Hepatocyte (in vitro differentiated cells): Measurements from ENCODE around the gene CSPG5. TPM values are rescaled to one million over a fixed set of nuclear protein-coding genes. Genes with fewer than 3 reads are reported as not detected.

ENCODE experiments used
- DNase-seq: peaks from one replicate; pipeline ENCODE4 v3.0.0-alpha.2; 2016; ENCODE audit warnings: low spot score
- H2AFZ ChIP-seq: fragments of 200-600 bp; sonication (generic); 2 replicates; pipeline ENCODE4 v1.6.0; 2016; ENCODE audit warnings: antibody characterized with exemption, mild to moderate bottlenecking
- H3K27ac ChIP-seq: fragments of 200-600 bp; sonication (generic); 2 replicates; pipeline ENCODE4 v1.5.1; 2016; ENCODE audit warnings: mild to moderate bottlenecking
- H3K27me3 ChIP-seq: fragments of 200-600 bp; sonication (generic); 2 replicates; pipeline ENCODE4 v1.6.1; 2016
- H3K36me3 ChIP-seq: fragments of 200-600 bp; sonication (generic); replicated peaks from 2 replicates; pipeline ENCODE4 v1.5.1; 2016; ENCODE audit warnings: low read depth; ENCODE audit not compliant: insufficient read depth
- H3K4me1 ChIP-seq: fragments of 200-600 bp; sonication (generic); 2 replicates; pipeline ENCODE4 v1.5.1; 2016; ENCODE audit warnings: mild to moderate bottlenecking, moderate library complexity; ENCODE audit not compliant: insufficient read depth
- H3K4me2 ChIP-seq: fragments of 200-600 bp; sonication (generic); 2 replicates; pipeline ENCODE4 v1.6.0; 2016
- H3K4me3 ChIP-seq: fragments of 200-600 bp; sonication (generic); 2 replicates; pipeline ENCODE4 v1.5.1; 2016; ENCODE audit warnings: mild to moderate bottlenecking
- H3K79me2 ChIP-seq: fragments of 200-600 bp; sonication (generic); 2 replicates; pipeline ENCODE4 v1.6.0; 2017; ENCODE audit warnings: mild to moderate bottlenecking
- H3K9me2 ChIP-seq: fragments of 200-600 bp; sonication (generic); replicated peaks from 2 replicates; pipeline ENCODE4 v1.6.0; 2017; ENCODE audit warnings: mild to moderate bottlenecking; ENCODE audit not compliant: insufficient read depth
- H3K9me3 ChIP-seq: fragments of 200-600 bp; sonication (generic); 2 replicates; pipeline ENCODE4 v1.5.1; 2016; ENCODE audit warnings: low read depth, mild to moderate bottlenecking
- H4K20me1 ChIP-seq: fragments of 200-600 bp; sonication (generic); 2 replicates; pipeline ENCODE4 v1.6.0; 2016; ENCODE audit warnings: mild to moderate bottlenecking; ENCODE audit not compliant: insufficient read depth, poor library complexity, severe bottlenecking
- CTCF ChIP-seq: fragments of 200-600 bp; sonication (generic); IDR thresholded peaks from 2 replicates; pipeline ENCODE4 v1.5.1; 2016; ENCODE audit warnings: antibody characterized with exemption, mild to moderate bottlenecking; ENCODE audit not compliant: poor library complexity
- EZH2 ChIP-seq: fragments of 200-600 bp; sonication (generic); IDR thresholded peaks from 2 replicates; pipeline ENCODE4 v1.6.1; 2016; ENCODE audit warnings: antibody characterized with exemption, mild to moderate bottlenecking, borderline replicate concordance
- EZH2phosphoT487 ChIP-seq: fragments of 200-600 bp; sonication (generic); IDR thresholded peaks from one replicate; pipeline ENCODE4 v1.6.1; 2018; ENCODE audit warnings: antibody characterized with exemption, mild to moderate bottlenecking, low read depth, moderate library complexity; ENCODE audit not compliant: unreplicated experiment, severe bottlenecking
- WGBS: methylation state at CpG from one replicate; pipeline ENCODE4 v1.1.6; 2016; ENCODE audit warnings: low lambda C conversion rate; ENCODE audit errors: missing lambda C conversion rate; 5-methylcytosine and 5-hydroxymethylcytosine counted together
- polyA plus RNA-seq: library from polyadenylated mRNA; unstranded; fragments of >200 nt; fragmentation: Nextera tagmentation; extraction: Ambion mirVana; gene quantifications from 2 replicates; pipeline ENCODE4 v1.2.1, GENCODE V29; 2016
- total RNA-seq: library from RNA; depleted of rRNA; stranded (reverse); fragments of >200 nt; gene quantifications from 2 replicates; pipeline ENCODE4 v1.2.3, GENCODE V29; 2014

Gene CSPG5
- total and polyA plus RNA-seq, 2 experiments from 2014 or later = 0.34 to 0.47 TPM

GRCh38 chr3:47580481-47580880 is 1.8 kb upstream of the CSPG5 start:
- H3K27me3 ChIP-seq = peaks cover 29% of the 10 kb centered on the region
- H3K4me1 ChIP-seq = peaks cover 5% of the 10 kb centered on the region
- no peak overlapping the region for H2AFZ ChIP-seq
- no peak overlapping the region for H3K4me2 ChIP-seq
- no peaks in the 10 kb centered on the region for H4K20me1 ChIP-seq
- WGBS = 76% methylated on average over 4 of the region's 4 CpGs
- H3K79me2 ChIP-seq = no peaks in the 10 kb centered on the region
- no peaks in the 10 kb centered on the region for H3K9me2 ChIP-seq
- TF ChIP-seq EZH2phosphoT487 (no peak), EZH2 (no peak), CTCF (no peak)
- H3K27ac ChIP-seq = no peak overlapping the region
- H3K36me3 ChIP-seq = no peaks in the 10 kb centered on the region
- DNase-seq = no peak
- no peaks in the 10 kb centered on the region for H3K9me3 ChIP-seq
- H3K4me3 ChIP-seq = no peak overlapping the region

GRCh38 chr3:47579875-47580274 is 1.2 kb upstream of the CSPG5 start:
- H3K4me2 ChIP-seq = no peak overlapping the region

GRCh38 chr3:47578119-47578632 is 489 bp downstream of the CSPG5 start:
- no peak overlapping the region for H3K27ac ChIP-seq
- DNase-seq = peak; percentile 44
- WGBS = 0% methylated on average over 3 of the region's 57 CpGs
- no peaks in the 10 kb centered on the region for H3K36me3 ChIP-seq
- peak overlapping the region; percentile 75 for H3K4me3 ChIP-seq
- TF ChIP-seq EZH2 (no peak), CTCF (no peak), EZH2phosphoT487 (no peak)
- no peaks in the 10 kb centered on the region for H4K20me1 ChIP-seq
- peaks cover 34% of the 10 kb centered on the region for H3K27me3 ChIP-seq
- peaks cover 5% of the 10 kb centered on the region for H3K4me1 ChIP-seq
- H3K9me3 ChIP-seq = no peaks in the 10 kb centered on the region
- H3K79me2 ChIP-seq = no peaks in the 10 kb centered on the region
- H3K4me2 ChIP-seq = peak overlapping the region; percentile 100
- H3K9me2 ChIP-seq = no peaks in the 10 kb centered on the region
- H2AFZ ChIP-seq = peak overlapping the region; percentile 81

More at GRCh38 chr3:47579875-47580274, 1.2 kb upstream of the CSPG5 start:
- Histone ChIP-seq H3K4me3 (no peak overlapping the region), H3K9me2 (no peaks in the 10 kb centered on the region), H4K20me1 (no peaks in the 10 kb centered on the region), H3K36me3 (no peaks in the 10 kb centered on the region), H3K4me1 (peaks cover 5% of the 10 kb centered on the region), H2AFZ (no peak overlapping the region), H3K9me3 (no peaks in the 10 kb centered on the region), H3K27ac (no peak overlapping the region), H3K27me3 (peaks cover 29% of the 10 kb centered on the region), H3K79me2 (no peaks in the 10 kb centered on the region)
- WGBS = 61% methylated on average over 2 of the region's 2 CpGs
- no peak for TF ChIP-seq CTCF
- no peak for TF ChIP-seq EZH2phosphoT487
- no peak for TF ChIP-seq EZH2
- DNase-seq = no peak

- H3K27me3 ChIP-seq = peaks cover 34% of the 10 kb centered on the region
- no peaks in the 10 kb centered on the region for H3K36me3 ChIP-seq
- H3K9me3 ChIP-seq = no peaks in the 10 kb centered on the region
- peaks cover 5% of the 10 kb centered on the region for H3K4me1 ChIP-seq
- 18% methylated on average over 15 of the region's 49 CpGs for WGBS
- TF ChIP-seq EZH2 (no peak), EZH2phosphoT487 (no peak), CTCF (no peak)
- no peak overlapping the region for H3K27ac ChIP-seq
- H3K79me2 ChIP-seq = no peaks in the 10 kb centered on the region
- DNase-seq = peak; percentile 36
- peak overlapping the region; percentile 100 for H3K4me2 ChIP-seq
- peak overlapping the region; percentile 75 for H3K4me3 ChIP-seq
- no peaks in the 10 kb centered on the region for H4K20me1 ChIP-seq
- H2AFZ ChIP-seq = peak overlapping the region; percentile 81
- H3K9me2 ChIP-seq = no peaks in the 10 kb centered on the region
These were observed 1.0 kb downstream of the CSPG5 start for GRCh38 chr3:47577583-47578118.
